ENCODE data around the gene PRKCE. TPM values are rescaled to one million over a fixed set of nuclear protein-coding genes. Genes with fewer than 3 reads are reported as not detected.

Gene PRKCE
- total and polyA plus RNA-seq, 2 of the 8 experiments (the other 6 are each of a cell fraction or from before 2014, with no cell fraction given) = 0.54 to 2.1 TPM

- no peak overlapping the region for H2BK120ac ChIP-seq (replicated peaks; ENCODE audit: low read depth, low read length)
- no peak overlapping the region for H3K4ac ChIP-seq (replicated peaks; ENCODE audit: insufficient read length, low read depth, low read length)
- H3K27me3 ChIP-seq (replicated peaks in 1 of 4; ENCODE audit: control insufficient read depth in 3 of 4, extremely low read depth in 1 of 4, insufficient read depth in 3 of 4, low read length in 3 of 4) = no peaks in the 10 kb centered on the region
- H3K56ac ChIP-seq (replicated peaks; ENCODE audit: insufficient read length, low read depth, low read length) = no peak overlapping the region
- ChIA-PET POLR2A (ENCODE audit: partially characterized antibody) (no interaction called here), CTCF (ENCODE audit: partially characterized antibody) (interaction anchor here (0.6 to 0.7 kb wide), 2 partner anchors 91 to 200 kb away, joined by 3 read pairs; no protein-coding TSS in a partner anchor)
- H3K23me2 ChIP-seq (ENCODE audit: low read depth, low read length) = no peaks in the 10 kb centered on the region
- H2BK12ac ChIP-seq (ENCODE audit: low read depth, low read length) = no peak overlapping the region
- H3K9me3 ChIP-seq (ENCODE audit: insufficient read depth in 2 of 2, low read depth in 1 of 2, low read length in 1 of 2) = no peaks in the 10 kb centered on the region
- H2BK20ac ChIP-seq (ENCODE audit: low read length) = no peak overlapping the region
- DNase-seq (ENCODE audit: low read depth in 1 of 2, low spot score in 2 of 2) (no peak), FAIRE-seq (no peak)
- H3K23ac ChIP-seq (ENCODE audit: insufficient read length) = no peak overlapping the region
- H4K20me1 ChIP-seq (replicated peaks in 1 of 2; ENCODE audit: control insufficient read depth in 1 of 2, insufficient read depth in 2 of 2, low read length in 2 of 2) = no peaks in the 10 kb centered on the region
- no peak overlapping the region for H3K18ac ChIP-seq (ENCODE audit: extremely low read depth, low read length)
- H2BK15ac ChIP-seq (ENCODE audit: low read length) = no peak overlapping the region
- H4K91ac ChIP-seq (replicated peaks; ENCODE audit: insufficient read length, low read length) = no peak overlapping the region
- H3K27ac ChIP-seq (ENCODE audit: low read depth, low read length) = no peak overlapping the region
- H2BK5ac ChIP-seq (ENCODE audit: low read depth, low read length) = no peak overlapping the region
- TF ChIP-seq, protein P1, sequence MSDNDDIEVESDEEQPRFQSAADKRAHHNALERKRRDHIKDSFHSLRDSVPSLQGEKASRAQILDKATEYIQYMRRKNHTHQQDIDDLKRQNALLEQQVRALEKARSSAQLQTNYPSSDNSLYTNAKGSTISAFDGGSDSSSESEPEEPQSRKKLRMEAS (IDR thresholded peaks at IDR 0.05) = no peak
- TF ChIP-seq SIRT6 (IDR thresholded peaks at IDR 0.05; ENCODE audit: low read length) (no peak), RFX5 (IDR thresholded peaks at IDR 0.05; ENCODE audit: borderline replicate concordance, low read depth, low read length) (no peak), EZH2 (IDR thresholded peaks at IDR 0.05; ENCODE audit: low read depth, low read length, severe bottlenecking) (no peak), CHD1 (IDR thresholded peaks at IDR 0.05; ENCODE audit: low read depth, low read length) (no peak), TEAD4 (IDR thresholded peaks at IDR 0.05; ENCODE audit: low read depth, low read length) (no peak), EGR1 (IDR thresholded peaks at IDR 0.05; ENCODE audit: borderline replicate concordance, low read depth, low read length) (no peak), RBBP5 (IDR thresholded peaks at IDR 0.05; ENCODE audit: borderline replicate concordance, low read depth, low read length) (no peak), HDAC6 (IDR thresholded peaks at IDR 0.05; ENCODE audit: low read depth, low read length) (no peak), POLR2A (IDR thresholded peaks at IDR 0.05; ENCODE audit: control extremely low read depth in 1 of 2, low read depth in 2 of 2, low read length in 2 of 2) (no peak), ASH2L (IDR thresholded peaks at IDR 0.05; ENCODE audit: low read length) (no peak)
- H4K8ac ChIP-seq (ENCODE audit: extremely low read depth, insufficient read depth, low read length) = no peak overlapping the region
- no peak overlapping the region for H2AFZ ChIP-seq (ENCODE audit: low read length)
- no peaks in the 10 kb centered on the region for H3K79me2 ChIP-seq (ENCODE audit: control insufficient read depth in 1 of 2, insufficient read depth in 2 of 2, low read length in 2 of 2)
- H3K79me1 ChIP-seq (ENCODE audit: low read depth, low read length) = no peaks in the 10 kb centered on the region
- H3K4me3 ChIP-seq (ENCODE audit: extremely low read depth in 1 of 4, insufficient read depth in 2 of 4, low read depth in 3 of 4, low read length in 4 of 4) = no peak overlapping the region
- H2AK5ac ChIP-seq (ENCODE audit: low read depth, low read length) = no peak overlapping the region
- H3K9ac ChIP-seq (replicated peaks in 1 of 4; ENCODE audit: extremely low read depth in 1 of 4, low read depth in 3 of 4, low read length in 3 of 4) = no peak overlapping the region
- no peak overlapping the region for H3K4me2 ChIP-seq (ENCODE audit: insufficient read depth in 1 of 2, low read depth in 2 of 2, low read length in 2 of 2)
- H3K14ac ChIP-seq (ENCODE audit: insufficient read length) = no peak overlapping the region
- H3K4me1 ChIP-seq (replicated peaks in 1 of 4; ENCODE audit: control insufficient read depth in 3 of 4, insufficient read depth in 4 of 4, low read length in 3 of 4) = no peaks in the 10 kb centered on the region
- no peaks in the 10 kb centered on the region for H3K36me3 ChIP-seq (ENCODE audit: control insufficient read depth in 2 of 4, insufficient read depth in 4 of 4, low read length in 3 of 4)
- 92% methylated on average over 4 of the region's 4 CpGs; no CpG with 5 or more reads in 1 of the 2 experiments for WGBS, 2 experiments (ENCODE audit: extremely low coverage in 1 of 2, insufficient coverage in 1 of 2, insufficient read length in 1 of 2, insufficient replicate concordance in 2 of 2, low coverage in 1 of 2, low lambda C conversion rate in 2 of 2, missing lambda C conversion rate in 1 of 2)
- H4K5ac ChIP-seq (ENCODE audit: insufficient read length, low read depth, low read length) = no peak overlapping the region
These were observed 157.7 kb downstream of the PRKCE start for GRCh38 chr2:45809205-45809604.
